PC-3 (cell line): ENCODE data around the gene GRB10. TPM values are rescaled to one million over a fixed set of nuclear protein-coding genes. Genes with fewer than 3 reads are reported as not detected.
A peak's percentile ranks its signal among the peaks of the same experiment; 100 is the strongest.

Experiments
- ATAC-seq: fragments of 200-7000 bp; cut with Tn5 transposase; 2 replicates; pipeline ENCODE4 v1.9.1; 2020; ENCODE audit warnings: mild to moderate bottlenecking, moderate library complexity
- BruUV-seq: library from RNA; stranded (reverse); fragments of 400-500 nt; replicated peaks from 2 replicates; lab custom pipeline; 2021; lab: Mats Ljungman, UMichigan
- CTCF ChIA-PET: fragments of 300-600 bp; sonication (Branson Sonifier 250); formaldehyde crosslinking; loops from one replicate; lab custom pipeline; 2022; ENCODE audit warnings: antibody characterized with exemption; lab: Charles Lee
- POLR2A ChIA-PET: fragments of 300-600 bp; sonication (Branson Sonifier 250); formaldehyde crosslinking; loops from one replicate; lab custom pipeline; 2022; ENCODE audit warnings: antibody characterized with exemption; ENCODE audit not compliant: unreplicated experiment; lab: Charles Lee
- DNase-seq: peaks from one replicate; pipeline ENCODE4 v3.0.0-alpha.2; 2015
- H2AFZ ChIP-seq: fragments of 300-600 bp; sonication (generic); 2 replicates; pipeline ENCODE4 v1.6.0; 2016; ENCODE audit warnings: antibody characterized with exemption, low read length
- H3F3A ChIP-seq: fragments of 300-600 bp; sonication (generic); one replicate; pipeline ENCODE4 v1.6.0; 2017; ENCODE audit warnings: antibody characterized with exemption, low read length, control low read depth, mild to moderate bottlenecking; ENCODE audit not compliant: unreplicated experiment
- H3K27ac ChIP-seq: fragments of 300-600 bp; sonication (generic); 2 replicates; pipeline ENCODE4 v1.5.1; 2016; ENCODE audit warnings: mild to moderate bottlenecking, low read length
- H3K27me3 ChIP-seq: fragments of 300-600 bp; sonication (generic); 2 replicates; pipeline ENCODE4 v1.6.1; 2016; ENCODE audit warnings: low read length, mixed read lengths
- H3K36me3 ChIP-seq: fragments of 300-600 bp; sonication (generic); 2 replicates; pipeline ENCODE4 v1.6.1; 2016; ENCODE audit warnings: low read depth, mixed run types, low read length, mixed read lengths
- H3K4me1 ChIP-seq: fragments of 300-600 bp; sonication (generic); 2 replicates; pipeline ENCODE4 v1.5.1; 2016; ENCODE audit warnings: low read length; ENCODE audit not compliant: insufficient read depth
- H3K4me2 ChIP-seq: fragments of 300-600 bp; sonication (generic); 2 replicates; pipeline ENCODE4 v1.6.0; 2016; ENCODE audit warnings: low read length
- H3K4me3 ChIP-seq: fragments of 300-600 bp; sonication (generic); 2 replicates; pipeline ENCODE4 v1.5.1; 2016; ENCODE audit warnings: mild to moderate bottlenecking, low read length, mixed read lengths
- H3K79me2 ChIP-seq: fragments of 300-600 bp; sonication (generic); 2 replicates; pipeline ENCODE4 v1.6.1; 2017; ENCODE audit warnings: low read length, mixed read lengths
- H3K9ac ChIP-seq: fragments of 300-600 bp; sonication (generic); 2 replicates; pipeline ENCODE4 v1.6.0; 2016; ENCODE audit warnings: mild to moderate bottlenecking, low read length
- H3K9me2 ChIP-seq: fragments of 300-600 bp; sonication (generic); replicated peaks from 2 replicates; pipeline ENCODE4 v1.6.1; 2016; ENCODE audit warnings: mixed run types, low read length, mixed read lengths
- H3K9me3 ChIP-seq: fragments of 300-600 bp; sonication (generic); 2 replicates; pipeline ENCODE4 v1.6.1; 2016; ENCODE audit warnings: low read length, mixed read lengths
- H4K20me1 ChIP-seq: fragments of 300-600 bp; sonication (generic); 2 replicates; pipeline ENCODE4 v1.6.1; 2016; ENCODE audit warnings: low read length, mixed read lengths
- EZH2 ChIP-seq: fragments of 300-600 bp; sonication (generic); IDR thresholded peaks from one replicate; pipeline ENCODE4 v1.6.1; 2017; ENCODE audit warnings: antibody characterized with exemption, mild to moderate bottlenecking, low read length; ENCODE audit not compliant: unreplicated experiment
- EZH2phosphoT487 ChIP-seq: fragments of 300-600 bp; sonication (generic); IDR thresholded peaks from 2 replicates; pipeline ENCODE4 v1.6.1; 2018; ENCODE audit warnings: mild to moderate bottlenecking, antibody characterized with exemption, low read length, borderline replicate concordance
- intact Hi-C: fragments of 100-400 bp; cut with micrococcal nuclease; formaldehyde crosslinking; loops from 2 replicates; pipeline ENCODE4 v1.9.0; 2023
- total RNA-seq: library from RNA; depleted of rRNA; stranded (reverse); fragments of >200 nt; gene quantifications from 2 replicates; pipeline ENCODE4 v1.2.3, GENCODE V29; 2014
- TF ChIP-seq, protein P1 (sequence below): fragments of 300-600 bp; sonication (generic); conservative IDR thresholded peaks from 2 replicates; pipeline ENCODE4 v1.5.1; 2017; ENCODE audit warnings: antibody characterized with exemption, low read depth, mild to moderate bottlenecking, low read length

GRB10 gene
- total RNA-seq, 1 experiment from 2014 or later: 61.3 TPM

DNA sequence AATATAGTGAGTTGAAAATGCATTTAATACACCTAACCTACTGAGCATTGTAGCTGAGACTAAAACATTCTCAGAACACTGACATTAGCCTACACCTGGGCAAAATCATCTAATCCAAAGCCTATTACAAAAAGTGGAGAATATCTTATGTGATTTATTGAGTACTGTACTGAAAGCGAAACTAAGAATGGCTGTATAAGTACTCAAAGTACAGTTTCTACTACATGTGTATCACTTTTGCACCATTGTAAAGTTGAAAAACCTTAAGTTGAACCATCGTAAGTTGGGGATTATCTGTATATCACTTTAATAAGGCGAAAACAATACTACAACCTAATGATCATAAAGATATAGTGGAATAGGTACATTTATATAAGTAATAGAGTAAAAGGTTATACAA is 45.4 kb upstream of the GRB10 start:
- Histone ChIP-seq H3K27ac (peak overlapping the region; percentile 98), H3K9me3 (no peaks in the 10 kb centered on the region)
- TF ChIP-seq, protein P1, sequence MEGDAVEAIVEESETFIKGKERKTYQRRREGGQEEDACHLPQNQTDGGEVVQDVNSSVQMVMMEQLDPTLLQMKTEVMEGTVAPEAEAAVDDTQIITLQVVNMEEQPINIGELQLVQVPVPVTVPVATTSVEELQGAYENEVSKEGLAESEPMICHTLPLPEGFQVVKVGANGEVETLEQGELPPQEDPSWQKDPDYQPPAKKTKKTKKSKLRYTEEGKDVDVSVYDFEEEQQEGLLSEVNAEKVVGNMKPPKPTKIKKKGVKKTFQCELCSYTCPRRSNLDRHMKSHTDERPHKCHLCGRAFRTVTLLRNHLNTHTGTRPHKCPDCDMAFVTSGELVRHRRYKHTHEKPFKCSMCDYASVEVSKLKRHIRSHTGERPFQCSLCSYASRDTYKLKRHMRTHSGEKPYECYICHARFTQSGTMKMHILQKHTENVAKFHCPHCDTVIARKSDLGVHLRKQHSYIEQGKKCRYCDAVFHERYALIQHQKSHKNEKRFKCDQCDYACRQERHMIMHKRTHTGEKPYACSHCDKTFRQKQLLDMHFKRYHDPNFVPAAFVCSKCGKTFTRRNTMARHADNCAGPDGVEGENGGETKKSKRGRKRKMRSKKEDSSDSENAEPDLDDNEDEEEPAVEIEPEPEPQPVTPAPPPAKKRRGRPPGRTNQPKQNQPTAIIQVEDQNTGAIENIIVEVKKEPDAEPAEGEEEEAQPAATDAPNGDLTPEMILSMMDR: no peak
- TF ChIP-seq EZH2phosphoT487: no peak
- TF ChIP-seq EZH2: no peak

DNA sequence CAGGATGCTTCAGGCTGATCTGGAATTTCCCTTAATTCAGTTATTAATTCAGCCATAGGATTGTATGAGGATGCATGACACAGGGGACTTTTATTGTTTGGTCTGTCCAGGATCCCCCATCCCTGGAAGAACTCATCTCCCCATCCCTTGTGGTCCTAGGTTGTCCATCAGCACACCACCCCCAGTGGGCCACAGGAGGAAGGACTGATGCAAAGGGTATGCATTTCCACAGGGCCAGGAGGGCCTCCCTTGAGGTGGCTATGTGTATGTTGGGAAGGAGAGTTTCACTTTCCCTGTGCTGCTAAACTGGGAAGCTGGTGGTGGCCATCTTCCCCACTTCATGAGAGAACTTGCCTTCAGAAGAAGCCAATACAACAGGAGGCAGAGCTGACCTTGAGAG is 44.6 kb upstream of the GRB10 start:
- H3K9ac ChIP-seq: peak overlapping the region; percentile 78
- H3K79me2 ChIP-seq: no peaks in the 10 kb centered on the region
- no peaks in the 10 kb centered on the region for H4K20me1 ChIP-seq
- H3K9me2 ChIP-seq: no peaks in the 10 kb centered on the region
- ATAC-seq: no peak
- no peaks in the 10 kb centered on the region for H3K9me3 ChIP-seq
- H3K27ac ChIP-seq: peak overlapping the region; percentile 98
- ChIA-PET CTCF (no interaction called here), POLR2A (no interaction called here)
- H3K4me1 ChIP-seq: peaks cover 58% of the 10 kb centered on the region
- no peak overlapping the region for H3K4me3 ChIP-seq
- intact Hi-C loops: loop anchor here (2.0 to 5.0 kb wide), 2 partner anchors 135 to 240 kb away; no protein-coding TSS in a partner anchor
- no peak for DNase-seq
- BruUV-seq: TSS peak; percentile 56
- H3F3A ChIP-seq: no peaks in the 10 kb centered on the region
- H3K4me2 ChIP-seq: peak overlapping the region; percentile 43
- H3K36me3 ChIP-seq: no peaks in the 10 kb centered on the region
- H3K27me3 ChIP-seq: no peaks in the 10 kb centered on the region
- TF ChIP-seq, protein P1: 0 out of 2 replicates have a peak, but pooled peaks have one; percentile 17
- no peak for TF ChIP-seq EZH2
- TF ChIP-seq EZH2phosphoT487: no peak
- H2AFZ ChIP-seq: no peak overlapping the region

More for the DNA sequence above, 45.4 kb upstream of the GRB10 start:
- no peaks in the 10 kb centered on the region for H3K27me3 ChIP-seq
- no TSS peak for BruUV-seq
- ChIA-PET POLR2A (no interaction called here), CTCF (no interaction called here)
- ATAC-seq: no peak
- no peaks in the 10 kb centered on the region for H3K9me2 ChIP-seq
- no peak for DNase-seq
- H3K36me3 ChIP-seq: no peaks in the 10 kb centered on the region
- H4K20me1 ChIP-seq: no peaks in the 10 kb centered on the region
- no peaks in the 10 kb centered on the region for H3F3A ChIP-seq
- no peaks in the 10 kb centered on the region for H3K79me2 ChIP-seq
- H3K9ac ChIP-seq: no peak overlapping the region; the same call in 1 of the 2 replicates
- H3K4me2 ChIP-seq: no peak overlapping the region
- no peak overlapping the region for H3K4me3 ChIP-seq
- intact Hi-C loops: loop anchor here (5.0 kb wide), 1 partner anchor 134 kb away; no protein-coding TSS in a partner anchor
- H3K4me1 ChIP-seq: peaks cover 59% of the 10 kb centered on the region
- H2AFZ ChIP-seq: no peak overlapping the region

GRCh38 chr7:50826371-50827172 is 43.9 kb upstream of the GRB10 start:
- Histone ChIP-seq H3K4me2 (peak overlapping the region; percentile 59), H3K9me3 (no peaks in the 10 kb centered on the region), H3K36me3 (no peaks in the 10 kb centered on the region), H3F3A (no peaks in the 10 kb centered on the region), H3K27me3 (no peaks in the 10 kb centered on the region), H3K27ac (peak overlapping the region; percentile 98), H3K4me3 (no peak overlapping the region), H4K20me1 (no peaks in the 10 kb centered on the region), H3K9ac (peak overlapping the region; percentile 78), H3K9me2 (no peaks in the 10 kb centered on the region), H2AFZ (no peak overlapping the region), H3K4me1 (peaks cover 58% of the 10 kb centered on the region), H3K79me2 (no peaks in the 10 kb centered on the region)
- ATAC-seq (peak; percentile 93), DNase-seq (peak; percentile 96)
- ChIA-PET CTCF (no interaction called here), POLR2A (no interaction called here)
- TF ChIP-seq EZH2phosphoT487: no peak
- no peak for TF ChIP-seq EZH2
- TF ChIP-seq, protein P1: no peak
- BruUV-seq: TSS peak; percentile 64
- intact Hi-C loops: loop anchor here (2.0 to 5.0 kb wide), 2 partner anchors 136 to 240 kb away; no protein-coding TSS in a partner anchor
